HG03060 (cell line): ENCODE results near the gene HSPB2.
"Not testable (repeated sequence)": the region's sequence is repeated elsewhere in the genome, so short reads cannot be mapped to it uniquely, and the experiment has no call there.

Experiments
- ATAC-seq: cut with Tn5 transposase; IDR thresholded peaks from one replicate; pipeline ENCODE4 v1.9.1; 2021; ENCODE audit warnings: low read depth, moderate number of reproducible peaks; ENCODE audit not compliant: unreplicated experiment

The HSPB2 gene

DNA sequence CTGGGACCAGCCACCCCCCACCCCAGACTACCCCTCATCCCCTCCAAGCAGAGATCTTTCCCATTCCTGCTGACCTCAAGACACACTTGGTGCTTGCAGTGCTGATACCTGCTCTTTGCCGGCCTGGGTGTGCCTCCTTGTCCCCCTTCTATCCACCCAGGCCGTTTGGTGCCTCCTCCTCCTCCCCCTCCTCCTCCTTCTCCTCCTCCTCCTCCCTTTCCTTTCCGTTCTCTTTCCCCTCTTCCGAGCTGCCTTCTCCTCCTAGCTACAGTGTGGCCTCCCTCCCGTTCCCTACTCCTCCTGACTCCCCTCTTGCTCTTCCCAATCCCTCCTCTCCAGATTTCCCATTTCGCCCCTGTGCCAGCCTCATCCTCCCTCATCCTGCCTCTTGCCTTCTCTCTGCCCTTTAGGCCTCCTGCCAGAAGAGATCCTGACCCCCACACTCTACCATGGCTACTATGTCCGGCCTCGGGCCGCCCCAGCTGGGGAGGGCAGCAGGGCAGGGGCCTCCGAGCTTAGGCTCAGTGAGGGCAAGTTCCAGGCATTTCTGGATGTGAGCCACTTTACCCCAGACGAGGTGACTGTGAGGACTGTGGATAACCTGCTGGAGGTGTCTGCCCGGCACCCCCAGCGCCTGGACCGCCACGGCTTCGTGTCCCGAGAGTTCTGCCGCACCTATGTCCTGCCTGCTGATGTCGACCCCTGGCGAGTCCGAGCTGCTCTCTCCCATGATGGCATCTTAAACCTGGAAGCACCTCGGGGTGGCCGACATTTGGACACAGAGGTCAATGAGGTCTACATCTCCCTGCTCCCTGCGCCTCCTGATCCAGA, 712 bp downstream of the HSPB2 start:
- ATAC-seq = no peak

DNA sequence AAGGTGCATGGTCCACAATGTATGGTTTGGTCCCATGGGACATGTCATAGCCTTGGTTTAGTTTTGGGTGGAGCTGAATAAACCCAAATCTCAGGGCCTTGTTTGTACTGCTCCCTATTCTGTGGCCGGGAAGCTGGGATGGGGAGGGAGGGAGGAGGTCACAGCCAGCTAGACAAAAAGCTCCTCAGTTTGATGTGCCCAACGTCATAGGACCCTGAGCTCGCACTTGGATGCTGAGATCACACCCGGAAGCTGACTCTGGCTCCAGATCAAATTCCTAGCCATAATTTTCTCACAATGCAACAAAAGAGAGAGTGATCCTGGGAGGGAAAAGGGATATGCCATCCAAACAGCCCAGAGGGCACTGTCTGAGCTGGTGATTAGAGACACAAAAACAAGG, 1.5 kb downstream of the HSPB2 start:
- ATAC-seq = no peak

DNA sequence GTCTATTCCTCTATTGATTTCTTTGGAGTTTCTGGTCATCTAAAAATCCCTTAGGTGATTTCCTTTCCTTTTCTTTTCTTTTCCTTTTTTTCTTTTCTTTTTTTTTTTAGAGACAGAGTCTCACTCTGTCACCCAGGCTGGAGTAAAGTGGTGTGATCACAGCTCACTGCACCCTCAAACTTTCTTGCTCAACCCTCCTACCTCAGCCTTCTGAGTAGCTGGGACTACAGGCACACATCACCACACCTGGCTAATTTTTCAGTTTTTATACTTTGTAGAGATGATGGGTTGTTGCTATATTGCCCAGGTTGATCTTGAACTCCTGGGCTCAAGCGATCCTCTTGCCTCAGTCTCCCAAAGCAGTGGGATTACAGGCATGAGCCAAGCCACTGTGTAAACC, 4.2 kb downstream of the HSPB2 start:
- ATAC-seq = no peak

DNA sequence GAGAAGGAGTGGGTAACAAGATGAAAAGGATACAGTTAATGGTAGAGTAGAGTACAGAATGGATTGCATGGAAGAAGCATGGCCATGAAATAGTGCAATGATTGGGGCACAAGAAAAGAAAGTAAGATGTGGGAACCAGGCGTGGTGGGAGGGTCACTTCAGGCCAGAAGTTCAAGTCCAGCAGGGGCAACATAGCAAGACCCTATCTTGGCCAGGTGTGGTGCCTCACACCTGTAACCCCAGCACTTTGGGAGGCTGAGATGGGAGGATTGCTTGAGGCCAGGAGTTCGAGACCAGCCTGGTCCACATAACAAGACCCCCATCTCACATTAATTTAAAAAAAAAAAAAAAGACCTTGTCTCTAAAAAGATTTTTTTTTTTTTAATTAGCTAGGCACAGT, 4.8 kb downstream of the HSPB2 start:
- no peak for ATAC-seq

DNA sequence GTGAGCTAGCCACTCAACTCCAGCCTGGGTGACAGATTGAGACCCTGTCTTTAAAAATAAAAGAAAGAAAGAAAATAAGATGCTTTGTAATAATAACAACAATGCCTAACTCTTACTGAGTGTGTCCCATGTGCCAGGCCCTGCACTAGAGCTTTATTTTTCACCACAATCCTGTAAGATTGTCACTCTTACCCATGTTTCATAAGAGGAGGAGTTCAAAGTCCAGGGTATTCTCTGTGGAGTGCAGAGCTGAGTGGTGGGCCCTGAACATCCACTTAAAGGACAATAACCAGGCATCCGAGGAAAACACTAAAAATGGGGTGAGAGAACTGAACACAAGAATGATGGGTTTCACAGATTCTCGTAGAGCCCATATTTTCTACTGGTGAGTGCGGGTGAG, 5.3 kb downstream of the HSPB2 start:
- no peak for ATAC-seq

DNA sequence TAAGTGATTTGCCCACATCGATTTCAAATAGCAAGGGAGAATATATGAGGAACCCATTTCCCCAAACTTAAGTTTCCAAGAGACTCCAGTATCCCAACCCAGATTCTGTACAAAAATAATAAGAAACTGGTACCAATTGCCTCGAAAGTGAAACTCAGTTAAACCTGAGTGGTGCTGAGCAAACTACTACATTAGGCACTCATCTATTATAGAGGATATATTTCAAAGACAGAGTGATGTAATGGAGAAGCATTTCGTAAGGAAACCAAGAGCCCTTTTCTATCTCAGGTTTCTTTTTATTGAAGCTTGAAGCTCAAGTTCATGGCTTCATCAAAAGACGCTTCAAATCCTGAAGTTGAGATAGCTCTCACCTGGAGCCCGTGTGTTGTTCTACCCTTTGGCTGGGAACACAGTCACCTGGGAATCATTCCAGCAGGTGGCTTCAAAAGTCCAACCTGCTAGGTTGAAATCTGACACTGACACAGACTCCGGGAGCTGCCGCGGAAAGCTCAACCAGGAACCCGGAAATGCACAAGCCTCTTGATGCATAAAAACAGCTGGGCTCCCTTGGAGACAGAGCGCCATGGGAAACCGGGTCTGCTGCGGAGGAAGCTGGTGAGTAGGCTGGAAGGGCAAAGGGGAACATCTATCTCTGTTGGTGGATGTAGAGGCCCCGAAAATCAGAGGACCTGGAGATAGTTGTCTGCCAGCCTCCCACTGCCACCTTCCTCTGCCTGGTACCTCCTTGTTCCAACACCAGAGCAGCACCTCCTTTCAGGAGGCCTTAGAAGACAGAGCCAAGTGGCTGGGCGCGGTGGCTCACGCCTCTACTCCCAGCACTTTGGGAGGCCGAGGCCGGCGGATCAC, 6.1 kb downstream of the HSPB2 start, which contains the start of gene C11orf52:
C11orf52 (plus strand) TSS at position 524 of the 867 bp plus-strand sequence; CDS start at position 584, 60 bp downstream.
- ATAC-seq = no peak

DNA sequence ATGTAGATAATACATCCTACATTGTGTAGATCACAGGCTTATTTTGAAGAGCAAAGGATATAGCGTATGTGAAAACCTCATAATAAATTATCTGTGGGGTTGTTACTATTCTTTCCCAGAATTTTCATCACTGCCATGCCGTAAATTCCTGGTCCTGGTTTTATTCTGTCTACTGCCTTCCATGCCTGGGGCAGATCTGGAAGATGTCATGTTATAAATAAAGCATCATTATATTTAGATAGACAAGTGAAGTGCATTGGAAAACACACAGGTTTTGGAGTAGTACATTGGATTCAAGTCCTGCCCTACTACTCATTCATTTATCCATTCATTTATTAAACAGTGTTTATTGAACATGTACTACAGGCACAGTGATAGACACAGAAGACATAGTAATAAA, 8.4 kb downstream of the HSPB2 start:
- ATAC-seq = no peak

DNA sequence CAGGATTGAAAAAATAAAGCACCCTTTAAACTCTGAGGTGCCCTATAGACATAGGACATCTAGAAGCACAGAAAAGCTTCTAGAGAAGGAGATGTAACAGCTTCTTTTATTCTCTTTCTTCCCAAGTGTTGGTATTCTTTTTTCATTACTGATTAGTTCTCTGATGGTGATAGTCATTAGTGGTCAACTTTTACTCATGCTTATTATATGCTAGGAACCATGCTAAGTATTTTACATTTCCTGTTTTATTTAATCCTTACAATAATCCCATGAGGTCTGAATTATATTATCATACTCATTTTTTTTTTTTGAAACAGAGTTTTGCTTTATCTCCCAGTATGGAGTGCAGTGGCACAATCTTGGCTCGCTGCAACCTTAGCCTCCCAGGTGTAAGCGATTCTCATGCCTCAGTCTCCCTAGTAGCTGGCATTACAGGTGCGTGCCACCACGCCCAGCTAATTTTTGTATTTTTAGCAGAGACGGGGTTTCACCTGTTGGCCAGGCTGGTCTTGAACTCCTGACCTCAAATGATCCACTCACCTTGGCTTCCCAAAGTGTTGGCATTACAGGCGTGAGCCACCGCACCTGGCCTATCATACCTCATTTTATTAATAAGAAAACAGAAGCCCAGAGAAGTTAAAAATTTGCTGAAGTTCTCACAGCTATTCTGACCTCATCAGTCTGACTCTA, 9.2 kb downstream of the HSPB2 start:
- no peak for ATAC-seq

DNA sequence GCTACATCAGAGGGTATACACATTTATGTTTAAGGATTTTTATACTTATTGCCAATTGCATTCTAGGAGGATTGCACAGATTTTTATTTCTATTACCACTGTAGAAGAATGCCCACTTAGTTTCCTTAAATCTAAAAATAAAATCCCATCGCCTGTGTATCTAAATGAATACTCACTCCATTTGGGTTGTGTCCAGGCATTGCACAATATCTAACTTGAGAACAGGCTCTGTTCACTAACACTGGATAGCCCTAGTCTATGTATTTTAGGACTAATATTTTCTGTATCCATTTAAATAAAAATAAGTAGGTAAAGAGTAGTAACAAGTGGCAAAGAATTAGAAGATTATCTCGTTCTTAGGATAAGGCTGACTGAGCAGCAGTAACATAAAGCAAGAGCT, 10.3 kb downstream of the HSPB2 start:
- ATAC-seq = no peak

DNA sequence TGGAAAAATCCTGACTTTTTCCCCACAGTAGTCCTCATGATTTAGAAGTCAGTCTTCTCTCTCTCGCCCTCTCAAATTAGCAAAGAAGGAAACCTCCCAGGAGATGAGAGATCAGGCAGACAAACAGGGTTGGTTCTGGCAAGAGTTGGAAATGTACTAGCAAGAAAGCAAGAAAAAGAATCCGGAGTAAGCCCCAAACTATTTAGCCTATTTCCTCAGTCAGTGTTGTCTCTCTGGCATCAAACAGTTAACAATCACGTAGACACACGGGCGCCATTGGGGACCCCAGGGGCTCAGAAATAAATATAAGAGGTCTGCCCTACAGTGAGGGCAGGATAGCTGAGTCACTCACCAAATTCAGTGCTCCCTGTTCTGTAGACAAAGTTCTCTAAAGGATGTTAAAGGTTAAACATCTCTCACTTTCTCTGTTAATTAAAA, 10.8 kb downstream of the HSPB2 start:
- no peak for ATAC-seq

DNA sequence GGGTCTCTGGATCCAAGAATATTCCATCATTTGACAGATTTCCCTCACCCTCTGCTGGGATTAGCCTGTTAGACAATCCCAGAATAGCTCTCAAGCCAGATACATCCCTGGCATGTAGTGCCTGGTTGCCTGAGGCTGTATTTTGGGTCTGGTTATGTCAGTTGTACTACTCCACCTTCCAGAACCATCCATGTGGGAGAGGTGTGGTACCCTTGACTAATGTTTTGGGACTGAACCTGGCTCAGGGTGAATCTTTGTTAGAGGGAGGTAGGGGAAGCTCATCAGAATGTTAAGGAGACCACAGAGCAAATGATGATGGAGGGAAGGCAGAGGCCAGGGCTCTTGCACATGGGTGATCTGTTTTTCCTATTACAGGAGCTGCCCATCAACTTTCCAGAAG, 11.4 kb downstream of the HSPB2 start:
- no peak for ATAC-seq

DNA sequence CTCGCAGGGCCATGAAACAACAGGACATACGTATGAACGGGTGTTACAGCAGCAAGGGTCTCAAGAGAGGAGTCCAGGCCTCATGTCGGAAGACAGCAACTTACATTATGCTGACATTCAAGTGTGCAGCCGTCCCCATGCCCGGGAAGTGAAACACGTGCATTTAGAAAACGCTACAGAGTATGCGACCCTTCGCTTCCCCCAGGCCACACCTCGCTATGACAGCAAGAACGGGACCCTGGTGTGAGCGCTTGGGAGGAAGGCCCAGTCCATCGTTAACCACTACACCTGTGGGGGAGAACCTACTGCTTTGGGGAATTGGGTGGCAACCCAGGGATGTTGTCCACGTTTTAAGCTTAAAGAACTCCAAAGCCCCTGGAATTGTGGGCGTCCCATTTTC, 13.4 kb downstream of the HSPB2 start:
- no peak for ATAC-seq

DNA sequence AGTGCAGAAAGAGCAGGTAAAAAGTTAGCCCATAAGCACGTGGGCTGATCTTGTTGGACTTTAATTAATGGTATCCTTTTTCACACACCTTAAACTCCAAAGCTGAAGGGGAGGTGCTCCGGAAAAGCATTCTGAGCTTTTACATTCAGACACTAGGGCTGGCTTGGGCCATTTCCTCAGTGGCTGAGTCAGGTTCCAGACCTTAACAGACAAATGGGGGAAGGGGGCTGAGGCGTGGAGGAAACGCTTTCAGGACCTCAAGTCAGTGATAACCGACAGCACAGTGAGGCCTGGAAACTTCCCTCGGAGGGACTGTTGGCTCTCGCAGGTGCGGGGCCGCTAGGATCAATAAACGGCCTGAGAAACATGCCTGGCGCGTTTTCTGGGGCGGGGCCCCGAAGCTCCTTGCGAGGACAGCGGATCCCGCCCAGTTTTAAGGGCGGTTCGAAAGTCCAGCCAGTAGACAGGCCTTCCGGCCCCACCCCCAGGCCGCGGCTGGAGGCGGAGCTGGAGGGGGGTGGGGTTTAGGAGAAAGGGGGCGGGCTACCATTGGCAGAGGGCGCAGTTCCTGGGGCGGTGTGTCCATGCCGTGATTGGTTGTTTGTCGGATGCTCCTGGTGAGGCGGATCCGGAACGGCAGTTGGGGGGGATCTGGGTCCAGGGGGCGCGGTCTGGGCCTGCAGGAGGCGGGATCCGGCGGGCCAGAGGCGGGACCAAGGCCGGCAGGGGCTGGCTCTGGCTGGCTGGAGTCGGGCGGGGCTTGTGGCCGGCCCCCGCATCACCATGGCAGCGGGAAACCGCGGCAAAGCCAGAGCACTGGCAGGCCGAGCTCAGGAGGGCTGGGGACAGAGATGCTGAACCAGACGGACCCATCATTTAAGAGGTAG, 14.2 kb downstream of the HSPB2 start:
- ATAC-seq = peak; percentile 77

DNA sequence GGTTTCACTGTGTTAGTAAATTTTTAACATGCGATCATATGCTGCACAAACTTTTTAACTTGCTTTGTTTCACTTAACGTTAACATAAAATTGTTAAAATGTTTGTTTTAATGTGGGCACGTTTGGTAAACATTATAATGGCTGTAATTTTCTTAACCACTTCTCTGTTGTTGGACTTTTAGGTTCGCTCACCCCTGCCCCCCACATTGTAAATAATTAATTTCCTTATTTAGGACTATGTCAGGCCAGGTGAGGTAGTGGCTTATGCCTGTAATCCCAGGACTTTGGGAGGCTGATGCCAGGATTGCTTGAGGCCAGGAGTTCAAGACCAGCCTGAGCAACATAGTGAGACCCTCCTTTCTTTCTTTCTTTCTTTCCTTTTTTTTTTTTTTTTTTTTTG, 17.9 kb downstream of the HSPB2 start:
- no peak for ATAC-seq

DNA sequence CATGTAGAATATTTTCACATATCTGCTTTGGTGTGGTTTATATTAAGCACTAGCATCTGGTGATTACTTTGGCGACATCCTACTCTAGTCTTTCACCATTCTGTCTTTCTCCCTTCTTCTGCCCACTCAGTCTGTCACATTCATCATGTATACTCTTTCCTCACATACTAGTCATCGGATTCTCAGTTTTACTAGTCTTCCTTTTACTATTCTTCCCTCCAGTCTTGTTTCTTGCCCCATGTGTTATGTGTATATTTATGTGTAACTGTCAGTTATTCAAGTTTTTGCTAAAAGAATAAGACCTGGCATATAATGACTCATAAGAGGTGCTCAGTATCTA, 20.0 kb downstream of the HSPB2 start:
- ATAC-seq = no peak

DNA sequence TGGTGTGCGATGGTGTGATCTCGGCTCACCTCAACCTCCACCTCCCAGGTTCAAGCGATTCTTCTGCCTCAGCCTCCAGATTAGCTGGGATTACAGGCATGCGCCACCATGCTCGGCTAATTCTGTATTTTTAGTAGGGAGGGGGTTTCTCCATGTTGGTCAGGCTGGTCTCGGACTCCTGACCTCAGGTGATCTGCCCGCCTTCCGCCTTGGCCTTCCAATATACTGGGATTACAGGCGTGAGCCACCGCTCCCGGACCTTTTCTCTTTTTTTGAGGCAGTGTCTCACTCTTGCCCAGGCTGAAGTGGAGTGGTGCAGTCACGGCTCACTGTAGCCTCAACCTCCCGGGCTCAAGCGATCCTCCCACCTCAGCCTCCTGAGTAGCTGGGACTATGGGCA, 20.6 kb downstream of the HSPB2 start:
- not testable (repeated sequence) for ATAC-seq

DNA sequence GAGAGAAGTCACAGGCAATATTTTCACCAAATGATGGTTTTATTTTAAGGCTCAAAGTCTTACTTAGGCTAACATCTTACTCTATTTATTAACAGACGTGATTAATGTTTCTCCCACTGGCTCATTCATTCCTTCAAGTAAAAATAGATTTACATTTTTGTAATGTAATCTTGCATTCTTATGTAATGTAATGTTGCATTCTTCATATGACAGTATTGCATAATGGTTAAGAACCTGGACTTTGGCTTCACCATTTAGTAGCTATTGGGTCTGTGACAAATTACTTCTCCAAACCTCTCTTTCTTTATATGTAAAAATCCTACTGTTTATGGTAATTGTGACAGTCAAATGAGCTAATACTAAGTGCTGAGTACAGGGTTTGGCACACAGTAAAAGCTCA, 21.3 kb downstream of the HSPB2 start:
- ATAC-seq = no peak

DNA sequence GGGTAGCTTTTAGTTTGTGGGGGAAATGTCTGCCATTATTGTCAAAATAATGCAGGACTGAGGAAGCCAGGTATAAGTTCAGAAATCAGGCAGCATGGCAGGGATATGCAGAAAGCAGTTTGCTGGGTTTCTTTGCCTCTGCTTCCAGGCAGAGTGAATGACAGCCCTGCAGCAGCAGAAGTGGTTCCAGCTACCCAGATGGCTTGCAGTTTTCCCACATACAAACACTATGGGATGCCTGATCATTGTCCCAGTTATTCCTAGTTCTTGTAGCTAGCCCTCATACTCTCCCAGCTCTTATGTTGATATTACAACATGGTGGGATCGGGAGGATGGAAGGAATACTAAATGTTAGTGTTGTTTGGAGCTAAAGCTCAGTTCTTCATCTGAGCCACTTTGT, 21.8 kb downstream of the HSPB2 start:
- ATAC-seq = no peak

DNA sequence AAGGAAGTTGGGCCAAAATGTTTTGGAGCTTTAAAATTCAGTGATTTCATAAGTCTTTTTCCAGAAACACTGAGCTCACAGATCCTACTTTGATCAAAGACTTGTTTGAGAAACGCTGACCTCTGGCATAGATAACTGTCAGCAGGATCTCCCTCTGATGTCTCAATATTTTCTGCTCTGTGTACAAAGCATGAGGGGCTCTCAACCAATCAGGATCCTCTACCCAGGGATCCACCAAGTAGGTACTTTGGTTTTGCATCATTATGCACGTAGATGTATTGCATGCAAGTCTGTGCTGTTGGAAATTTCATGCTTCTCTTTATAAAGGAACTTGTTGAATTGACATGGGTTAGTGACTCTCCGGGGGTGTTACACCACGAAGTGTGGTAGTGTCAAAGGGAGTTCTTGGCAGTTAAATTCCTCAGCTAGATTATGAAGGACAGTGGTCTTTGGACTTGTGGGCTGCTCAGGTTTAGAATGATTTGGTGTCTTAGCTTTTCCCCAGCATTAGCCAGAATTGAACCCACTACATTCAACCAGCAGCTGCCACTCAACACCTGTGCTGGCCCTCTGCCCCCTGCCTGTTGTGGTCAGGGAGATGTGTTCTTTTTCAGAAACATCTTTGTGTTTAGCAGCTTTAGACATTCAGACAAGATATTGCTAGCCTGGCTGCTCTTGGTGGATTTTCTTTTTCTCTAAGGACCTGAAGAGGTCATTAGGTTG, 22.9 kb downstream of the HSPB2 start:
- no peak for ATAC-seq
